GM15510 (cell line): ENCODE data around the gene SBK1.

Experiments
- POLR2A ChIP-seq: IDR thresholded peaks from 3 replicates; pipeline ENCODE4 v1.6.1; 2011; ENCODE audit warnings: borderline replicate concordance; ENCODE audit not compliant: insufficient read length; ENCODE audit errors: extremely low read depth

The SBK1 gene

GRCh38 chr16:28293601-28293960 lies 1.3 kb downstream of the SBK1 start:
- no peak for TF ChIP-seq POLR2A

GRCh38 chr16:28294201-28294600 lies 1.9 kb downstream of the SBK1 start:
- no peak for TF ChIP-seq POLR2A

GRCh38 chr16:28295276-28295675 lies 3.0 kb downstream of the SBK1 start:
- no peak for TF ChIP-seq POLR2A

- TF ChIP-seq POLR2A: no peak
Observed at GRCh38 chr16:28297308-28297707, 5.0 kb downstream of the SBK1 start.

GRCh38 chr16:28297784-28298510 lies 5.6 kb downstream of the SBK1 start:
- TF ChIP-seq POLR2A: no peak

- no peak for TF ChIP-seq POLR2A
Observed at GRCh38 chr16:28298511-28298878, 6.2 kb downstream of the SBK1 start.

GRCh38 chr16:28300327-28300726 lies 8.0 kb downstream of the SBK1 start:
- TF ChIP-seq POLR2A: no peak

- TF ChIP-seq POLR2A: no peak
Observed at GRCh38 chr16:28301154-28301553, 8.8 kb downstream of the SBK1 start.

- TF ChIP-seq POLR2A: no peak
Observed at GRCh38 chr16:28301620-28302019, 9.3 kb downstream of the SBK1 start.

- no peak for TF ChIP-seq POLR2A
Observed at GRCh38 chr16:28303132-28303531, 10.8 kb downstream of the SBK1 start.

- TF ChIP-seq POLR2A: no peak
Observed at GRCh38 chr16:28304214-28304613, 11.9 kb downstream of the SBK1 start.

GRCh38 chr16:28307936-28308335 lies 15.6 kb downstream of the SBK1 start:
- no peak for TF ChIP-seq POLR2A

- no peak for TF ChIP-seq POLR2A
Observed at GRCh38 chr16:28308794-28309584, 16.7 kb downstream of the SBK1 start.

- no peak for TF ChIP-seq POLR2A
Observed at GRCh38 chr16:28309811-28310311, 17.5 kb downstream of the SBK1 start.

- no peak for TF ChIP-seq POLR2A
Observed at GRCh38 chr16:28310796-28311195, 18.5 kb downstream of the SBK1 start.

GRCh38 chr16:28311413-28311812 lies 19.1 kb downstream of the SBK1 start:
- no peak for TF ChIP-seq POLR2A

- no peak for TF ChIP-seq POLR2A
Observed at GRCh38 chr16:28311913-28312312, 19.6 kb downstream of the SBK1 start.

GRCh38 chr16:28312327-28312726 lies 20.0 kb downstream of the SBK1 start:
- no peak for TF ChIP-seq POLR2A
